Measurements from ENCODE around the gene ULK3. TPM values are rescaled to one million over a fixed set of nuclear protein-coding genes. Genes with fewer than 3 reads are reported as not detected.

ULK3 gene
- total and polyA plus RNA-seq, 10 of the 15 experiments (the other 5 are each of a cell fraction or from before 2014, with no cell fraction given): 0.64 to 38.8 (median 27.1) TPM

GRCh38 chr15:74821790-74822158 is 21.2 kb downstream of the ULK3 start:
- H3K79me2 ChIP-seq (ENCODE audit: control insufficient read depth, insufficient read depth, low read length): no peaks in the 10 kb centered on the region
- ChIA-PET CTCF (interaction anchor here (1.1 to 2.3 kb wide), 11 partner anchors 8 to 187 kb away, joined by 3 to 12 read pairs (median 3); no protein-coding TSS in a partner anchor), RAD21 (ENCODE audit: unreplicated experiment) (interaction anchor here (1.1 to 1.2 kb wide), 2 partner anchors 37 to 188 kb away, joined by 3 to 4 read pairs; no protein-coding TSS in a partner anchor), POLR2A (interaction anchor here (1.1 kb wide), 1 partner anchor 34 kb away, joined by 3 read pairs; no protein-coding TSS in a partner anchor), SMC1A (ENCODE audit: uncharacterized antibody, unreplicated experiment) (interaction anchor here (1.3 kb wide), 1 partner anchor 9 kb away, joined by 3 read pairs; no protein-coding TSS in a partner anchor)
- BruUV-seq (replicated peaks): no TSS peak
- H2AFZ ChIP-seq (ENCODE audit: control insufficient read depth, low read depth, low read length): no peak overlapping the region
- in situ Hi-C loops (cut with MboI): no loop called here
- FAIRE-seq (no peak), ATAC-seq (no peak), DNase-seq (ENCODE audit: low read depth, low spot score) (no peak)
- TF ChIP-seq KLF5 (IDR thresholded peaks at IDR 0.05; ENCODE audit: partially characterized antibody) (no peak), MYB (IDR thresholded peaks at IDR 0.05; ENCODE audit: borderline replicate concordance, low read depth, low read length) (no peak), ZBTB4 (CRISPR knock-in tag; IDR thresholded peaks at IDR 0.05) (no peak), USF2 (IDR thresholded peaks at IDR 0.05; ENCODE audit: borderline replicate concordance, low read depth, low read length) (no peak), ZNF274 (IDR thresholded peaks at IDR 0.05; ENCODE audit: insufficient read depth, insufficient read length) (no peak)
- intact Hi-C loops (cut with micrococcal nuclease; ENCODE audit: unreplicated experiment): no loop called here
- H3K4me1 ChIP-seq (ENCODE audit: control insufficient read depth, insufficient read depth, low read length): peaks cover 16% of the 10 kb centered on the region
- no peak overlapping the region for H3K27ac ChIP-seq (ENCODE audit: control insufficient read depth, insufficient read depth)
- WGBS (ENCODE audit: insufficient coverage, insufficient replicate concordance, low lambda C conversion rate, missing lambda C conversion rate): 86% methylated on average over 6 of the region's 7 CpGs
- no peak overlapping the region for H3K4me3 ChIP-seq
- H3K27me3 ChIP-seq (replicated peaks in 1 of 2; ENCODE audit: control insufficient read depth in 2 of 2, insufficient read depth in 2 of 2, low read length in 1 of 2): peaks cover 0 to 6% of the 10 kb centered on the region in 2 experiments; a peak in 2 of 4 replicates
- no peak overlapping the region for H3K9ac ChIP-seq (ENCODE audit: control insufficient read depth, insufficient read depth, low read length)
- no peaks in the 10 kb centered on the region for H3K9me3 ChIP-seq (replicated peaks; ENCODE audit: control insufficient read depth, insufficient read depth, low read length)
- H3K4me2 ChIP-seq (ENCODE audit: control insufficient read depth, insufficient read depth): peak overlapping the region; percentile 49; the same call in 1 of the 2 replicates
- no peaks in the 10 kb centered on the region for H3K36me3 ChIP-seq (ENCODE audit: control insufficient read depth in 2 of 2, insufficient read depth in 2 of 2, low read length in 1 of 2)
- H4K20me1 ChIP-seq (ENCODE audit: control insufficient read depth, insufficient read depth): no peaks in the 10 kb centered on the region

Measured in GM12878 (cell line).